AG04450 (cell line): ENCODE data around the gene NEDD4. TPM values are rescaled to one million over a fixed set of nuclear protein-coding genes. Genes with fewer than 3 reads are reported as not detected.

Experiments
- CTCF ChIA-PET: fragments of 300-600, 350-600 bp; formaldehyde crosslinking; extraction: SDS; loops from one replicate; lab custom pipeline; 2022; ENCODE audit warnings: antibody characterized with exemption, inconsistent platforms; lab: Charles Lee
- POLR2A ChIA-PET: fragments of 350-600 bp; formaldehyde crosslinking; extraction: SDS; loops from one replicate; lab custom pipeline; 2021; ENCODE audit warnings: antibody characterized with exemption, inconsistent platforms; lab: Yijun Ruan, JAX
- DNase-seq: peaks from one replicate; pipeline ENCODE4 v3.0.0-alpha.2; 2011; ENCODE audit warnings: low read depth, low spot score
- H3K27ac ChIP-seq: one replicate; pipeline ENCODE4 v1.5.1; 2012; ENCODE audit warnings: low read depth, low read length, control low read depth
- H3K27me3 ChIP-seq: one replicate; pipeline ENCODE4 v1.6.0; 2012; ENCODE audit warnings: low read length; ENCODE audit not compliant: control insufficient read depth, insufficient read depth
- H3K4me3 ChIP-seq: 2 replicates; pipeline ENCODE4 v1.5.1; 2011; ENCODE audit warnings: mild to moderate bottlenecking, low read depth, low read length, control low read depth
- H3K9me3 ChIP-seq: 2 replicates; pipeline ENCODE4 v1.5.1; 2012; ENCODE audit warnings: low read length; ENCODE audit not compliant: control insufficient read depth, insufficient read depth
- CTCF ChIP-seq: IDR thresholded peaks from 2 replicates; pipeline ENCODE4 v1.5.1; 2011; ENCODE audit warnings: low read depth, low read length, control low read depth, inconsistent platforms
- polyA plus RNA-seq: library from polyadenylated mRNA; depleted of rRNA; stranded (reverse); fragments of >200 nt; gene quantifications from 2 replicates; pipeline ENCODE4 v1.2.3, GENCODE V29; 2011

NEDD4 gene
- polyA plus RNA-seq, 1 experiment = 57.8 TPM

- peak; percentile 85 for TF ChIP-seq CTCF
- Histone ChIP-seq H3K27ac (no peak overlapping the region), H3K9me3 (no peaks in the 10 kb centered on the region), H3K27me3 (no peaks in the 10 kb centered on the region), H3K4me3 (no peak overlapping the region)
- POLR2A ChIA-PET = interaction anchor here (0.9 to 2.8 kb wide), 4 partner anchors 10 to 76 kb away, joined by 3 to 24 read pairs (median 3); partner anchors contain the start of gene NEDD4
- CTCF ChIA-PET = interaction anchor here (0.6 to 5.0 kb wide), 28 partner anchors 8 to 511 kb away, joined by 3 to 48 read pairs (median 4); partner anchors contain the start of gene NEDD4
- peak; percentile 89 for DNase-seq
These were observed 75.5 kb downstream of the NEDD4 start for GRCh38 chr15:55917881-55918296.

GRCh38 chr15:55916666-55917409 is 76.6 kb downstream of the NEDD4 start:
- CTCF ChIA-PET = interaction anchor here (0.6 to 5.0 kb wide), 19 partner anchors 9 to 391 kb away, joined by 3 to 48 read pairs (median 7); partner anchors contain the start of gene NEDD4
- peak overlapping the region; percentile 61 for H3K4me3 ChIP-seq
- TF ChIP-seq CTCF = no peak
- H3K27me3 ChIP-seq = no peaks in the 10 kb centered on the region
- DNase-seq = peak; percentile 67
- H3K9me3 ChIP-seq = no peaks in the 10 kb centered on the region
- H3K27ac ChIP-seq = peak overlapping the region; percentile 53
- POLR2A ChIA-PET = interaction anchor here (0.7 to 2.8 kb wide), 4 partner anchors 9 to 428 kb away, joined by 3 to 24 read pairs (median 4); no protein-coding TSS in a partner anchor

- TF ChIP-seq CTCF = no peak
- peak overlapping the region; percentile 61 for H3K4me3 ChIP-seq
- POLR2A ChIA-PET = interaction anchor here (0.9 to 2.8 kb wide), 2 partner anchors 8 to 18 kb away, joined by 3 to 24 read pairs; no protein-coding TSS in a partner anchor
- no peaks in the 10 kb centered on the region for H3K27me3 ChIP-seq
- no peaks in the 10 kb centered on the region for H3K9me3 ChIP-seq
- no peak for DNase-seq
- CTCF ChIA-PET = interaction anchor here (0.6 to 5.0 kb wide), 8 partner anchors 8 to 267 kb away, joined by 4 to 48 read pairs (median 13); partner anchors contain the start of gene NEDD4
- H3K27ac ChIP-seq = no peak overlapping the region
These were observed 77.4 kb downstream of the NEDD4 start for GRCh38 chr15:55915876-55916567.

GRCh38 chr15:55915221-55915620 is 78.2 kb downstream of the NEDD4 start:
- H3K4me3 ChIP-seq = peak overlapping the region; percentile 61
- DNase-seq = no peak
- CTCF ChIA-PET = interaction anchor here (1.0 to 5.0 kb wide), 3 partner anchors 16 to 330 kb away, joined by 3 to 48 read pairs (median 7); no protein-coding TSS in a partner anchor
- POLR2A ChIA-PET = no interaction called here
- no peak for TF ChIP-seq CTCF
- H3K9me3 ChIP-seq = no peaks in the 10 kb centered on the region
- H3K27ac ChIP-seq = no peak overlapping the region
- no peaks in the 10 kb centered on the region for H3K27me3 ChIP-seq
